ENCODE data around the gene VANGL2. TPM values are rescaled to one million over a fixed set of nuclear protein-coding genes. Genes with fewer than 3 reads are reported as not detected.

VANGL2 gene
- total and polyA plus RNA-seq, 2 experiments from 2014 or later, result 15.2 to 24.6 TPM

- TF ChIP-seq, protein P1, sequence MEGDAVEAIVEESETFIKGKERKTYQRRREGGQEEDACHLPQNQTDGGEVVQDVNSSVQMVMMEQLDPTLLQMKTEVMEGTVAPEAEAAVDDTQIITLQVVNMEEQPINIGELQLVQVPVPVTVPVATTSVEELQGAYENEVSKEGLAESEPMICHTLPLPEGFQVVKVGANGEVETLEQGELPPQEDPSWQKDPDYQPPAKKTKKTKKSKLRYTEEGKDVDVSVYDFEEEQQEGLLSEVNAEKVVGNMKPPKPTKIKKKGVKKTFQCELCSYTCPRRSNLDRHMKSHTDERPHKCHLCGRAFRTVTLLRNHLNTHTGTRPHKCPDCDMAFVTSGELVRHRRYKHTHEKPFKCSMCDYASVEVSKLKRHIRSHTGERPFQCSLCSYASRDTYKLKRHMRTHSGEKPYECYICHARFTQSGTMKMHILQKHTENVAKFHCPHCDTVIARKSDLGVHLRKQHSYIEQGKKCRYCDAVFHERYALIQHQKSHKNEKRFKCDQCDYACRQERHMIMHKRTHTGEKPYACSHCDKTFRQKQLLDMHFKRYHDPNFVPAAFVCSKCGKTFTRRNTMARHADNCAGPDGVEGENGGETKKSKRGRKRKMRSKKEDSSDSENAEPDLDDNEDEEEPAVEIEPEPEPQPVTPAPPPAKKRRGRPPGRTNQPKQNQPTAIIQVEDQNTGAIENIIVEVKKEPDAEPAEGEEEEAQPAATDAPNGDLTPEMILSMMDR (IDR thresholded peaks at IDR 0.05; ENCODE audit: low read depth, low read length), result no peak
- Histone ChIP-seq H3K27ac (no peak overlapping the region), H3K36me3 (no peaks in the 10 kb centered on the region), H3K27me3 (peaks cover 22% of the 10 kb centered on the region), H3K4me1 (ENCODE audit: low read depth) (no peaks in the 10 kb centered on the region), H3K9me3 (ENCODE audit: low read depth) (no peaks in the 10 kb centered on the region), H3K4me3 (no peak overlapping the region)
- DNase-seq (ENCODE audit: low read depth in 1 of 2, low spot score in 1 of 2), result no peak
Observed at GRCh38 chr1:160455153-160455517, 54.8 kb downstream of the VANGL2 start.

DNA sequence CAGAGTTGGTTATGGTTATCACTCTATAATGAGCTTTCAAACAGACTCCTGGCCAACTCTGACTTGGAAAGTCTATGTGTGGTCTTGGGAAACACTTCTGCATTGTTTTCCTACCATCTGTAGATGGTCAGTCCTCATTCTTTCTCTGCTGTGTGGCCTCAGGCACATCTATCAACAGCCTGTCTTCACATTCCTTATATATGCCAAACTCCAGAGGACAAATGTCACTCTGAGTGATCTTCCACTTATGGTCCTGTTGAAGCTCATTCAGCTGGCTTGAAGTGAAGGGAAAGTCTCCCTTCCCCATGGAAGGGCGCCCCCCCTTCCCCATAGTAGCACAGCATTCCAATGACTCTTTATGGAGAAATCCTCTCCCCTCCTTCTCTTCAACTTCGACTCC is 58.7 kb downstream of the VANGL2 start:
- peak overlapping the region; percentile 32 for H3K27ac ChIP-seq
- TF ChIP-seq, protein P1 (IDR thresholded peaks at IDR 0.05; ENCODE audit: low read depth, low read length), result no peak
- no peaks in the 10 kb centered on the region for H3K9me3 ChIP-seq (ENCODE audit: low read depth)
- peaks cover 3% of the 10 kb centered on the region for H3K4me1 ChIP-seq (ENCODE audit: low read depth)
- H3K4me3 ChIP-seq, result no peak overlapping the region
- no peaks in the 10 kb centered on the region for H3K36me3 ChIP-seq
- peak in 1 of 2 donors; percentile 72 for DNase-seq (ENCODE audit: low read depth in 1 of 2, low spot score in 1 of 2)
- H3K27me3 ChIP-seq, result peaks cover 23% of the 10 kb centered on the region

GRCh38 chr1:160459687-160460086 is 59.3 kb downstream of the VANGL2 start:
- H3K36me3 ChIP-seq, result no peaks in the 10 kb centered on the region
- no peaks in the 10 kb centered on the region for H3K9me3 ChIP-seq (ENCODE audit: low read depth)
- H3K4me1 ChIP-seq (ENCODE audit: low read depth), result peaks cover 3% of the 10 kb centered on the region
- no peak overlapping the region for H3K4me3 ChIP-seq
- no peak overlapping the region for H3K27ac ChIP-seq
- no peak for DNase-seq (ENCODE audit: low read depth in 1 of 2, low spot score in 1 of 2)
- H3K27me3 ChIP-seq, result peaks cover 16% of the 10 kb centered on the region
- TF ChIP-seq, protein P1 (IDR thresholded peaks at IDR 0.05; ENCODE audit: low read depth, low read length), result no peak

- Histone ChIP-seq H3K27ac (no peak overlapping the region), H3K27me3 (peaks cover 16% of the 10 kb centered on the region), H3K9me3 (ENCODE audit: low read depth) (no peaks in the 10 kb centered on the region), H3K4me1 (ENCODE audit: low read depth) (peaks cover 3% of the 10 kb centered on the region), H3K36me3 (no peaks in the 10 kb centered on the region), H3K4me3 (no peak overlapping the region)
- no peak for DNase-seq (ENCODE audit: low read depth in 1 of 2, low spot score in 1 of 2)
- TF ChIP-seq, protein P1 (IDR thresholded peaks at IDR 0.05; ENCODE audit: low read depth, low read length), result no peak
Observed at GRCh38 chr1:160460214-160460642, 59.9 kb downstream of the VANGL2 start.

GRCh38 chr1:160460683-160461287 is 60.4 kb downstream of the VANGL2 start:
- Histone ChIP-seq H3K9me3 (ENCODE audit: low read depth) (no peaks in the 10 kb centered on the region), H3K27me3 (peaks cover 16% of the 10 kb centered on the region), H3K27ac (no peak overlapping the region), H3K4me1 (ENCODE audit: low read depth) (peaks cover 3% of the 10 kb centered on the region), H3K36me3 (no peaks in the 10 kb centered on the region), H3K4me3 (no peak overlapping the region)
- TF ChIP-seq, protein P1 (IDR thresholded peaks at IDR 0.05; ENCODE audit: low read depth, low read length), result no peak
- no peak for DNase-seq (ENCODE audit: low read depth in 1 of 2, low spot score in 1 of 2)
